Measurements from ENCODE around the gene ETFA. TPM values are rescaled to one million over a fixed set of nuclear protein-coding genes. Genes with fewer than 3 reads are reported as not detected.

Gene ETFA
- total RNA-seq, 2 donors from 2014 or later, result 68.6 to 82.8 TPM

GRCh38 chr15:76343313-76343996 lies 32.2 kb upstream of the ETFA start:
- Histone ChIP-seq H3K4me3 (no peak overlapping the region), H3K27me3 (replicated peaks; ENCODE audit: insufficient read depth) (peaks cover 37% of the 10 kb centered on the region), H3K36me3 (no peaks in the 10 kb centered on the region), H3K4me1 (replicated peaks) (peaks cover 11% of the 10 kb centered on the region), H3K27ac (no peak overlapping the region), H3K9me3 (no peaks in the 10 kb centered on the region)
- TF ChIP-seq POLR2A (IDR thresholded peaks at IDR 0.05), result no peak
- TF ChIP-seq CTCF (IDR thresholded peaks at IDR 0.05), result no peak
- TF ChIP-seq POLR2AphosphoS5 (IDR thresholded peaks at IDR 0.05), result no peak
- intact Hi-C loops (cut with DNase I), result no loop called here
- WGBS, result 52% methylated on average over 16 of the region's 16 CpGs
- DNase-seq (ENCODE audit: low spot score), result no peak

GRCh38 chr15:76342382-76343201 lies 31.3 kb upstream of the ETFA start:
- Histone ChIP-seq H3K36me3 (no peaks in the 10 kb centered on the region), H3K4me3 (no peak overlapping the region), H3K27ac (no peak overlapping the region), H3K9me3 (no peaks in the 10 kb centered on the region), H3K4me1 (replicated peaks) (peaks cover 11% of the 10 kb centered on the region), H3K27me3 (replicated peaks; ENCODE audit: insufficient read depth) (peaks cover 46% of the 10 kb centered on the region)
- TF ChIP-seq CTCF (IDR thresholded peaks at IDR 0.05) (no peak), POLR2AphosphoS5 (IDR thresholded peaks at IDR 0.05) (no peak), POLR2A (IDR thresholded peaks at IDR 0.05) (no peak)
- DNase-seq (ENCODE audit: low spot score), result no peak
- intact Hi-C loops (cut with DNase I), result no loop called here
- WGBS, result 46% methylated on average over 50 of the region's 87 CpGs

DNA sequence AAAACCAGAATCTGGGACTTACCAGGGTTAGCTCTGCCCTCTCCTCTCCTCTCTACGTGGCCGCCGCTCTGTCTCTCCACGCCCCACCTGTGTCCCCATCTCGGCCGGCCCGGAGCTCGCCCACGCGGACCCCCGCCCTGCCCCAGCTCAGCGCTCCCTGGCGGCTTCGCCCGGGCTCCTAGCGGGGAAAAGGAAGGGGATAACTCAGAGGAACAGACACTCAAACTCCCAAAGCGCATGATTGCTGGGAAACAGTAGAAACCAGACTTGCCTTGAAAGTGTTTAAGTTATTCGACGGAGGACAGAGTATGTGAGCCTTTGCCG lies 30.8 kb upstream of the ETFA start:
- Histone ChIP-seq H3K4me3 (no peak overlapping the region), H3K4me1 (replicated peaks) (peaks cover 9% of the 10 kb centered on the region), H3K9me3 (no peaks in the 10 kb centered on the region), H3K27me3 (replicated peaks; ENCODE audit: insufficient read depth) (peaks cover 48% of the 10 kb centered on the region), H3K36me3 (no peaks in the 10 kb centered on the region), H3K27ac (no peak overlapping the region)
- TF ChIP-seq CTCF (IDR thresholded peaks at IDR 0.05) (no peak), POLR2A (IDR thresholded peaks at IDR 0.05) (no peak), POLR2AphosphoS5 (IDR thresholded peaks at IDR 0.05) (no peak)
- WGBS, result 53% methylated on average over 20 of the region's 20 CpGs
- intact Hi-C loops (cut with DNase I), result no loop called here
- no peak for DNase-seq (ENCODE audit: low spot score)

DNA sequence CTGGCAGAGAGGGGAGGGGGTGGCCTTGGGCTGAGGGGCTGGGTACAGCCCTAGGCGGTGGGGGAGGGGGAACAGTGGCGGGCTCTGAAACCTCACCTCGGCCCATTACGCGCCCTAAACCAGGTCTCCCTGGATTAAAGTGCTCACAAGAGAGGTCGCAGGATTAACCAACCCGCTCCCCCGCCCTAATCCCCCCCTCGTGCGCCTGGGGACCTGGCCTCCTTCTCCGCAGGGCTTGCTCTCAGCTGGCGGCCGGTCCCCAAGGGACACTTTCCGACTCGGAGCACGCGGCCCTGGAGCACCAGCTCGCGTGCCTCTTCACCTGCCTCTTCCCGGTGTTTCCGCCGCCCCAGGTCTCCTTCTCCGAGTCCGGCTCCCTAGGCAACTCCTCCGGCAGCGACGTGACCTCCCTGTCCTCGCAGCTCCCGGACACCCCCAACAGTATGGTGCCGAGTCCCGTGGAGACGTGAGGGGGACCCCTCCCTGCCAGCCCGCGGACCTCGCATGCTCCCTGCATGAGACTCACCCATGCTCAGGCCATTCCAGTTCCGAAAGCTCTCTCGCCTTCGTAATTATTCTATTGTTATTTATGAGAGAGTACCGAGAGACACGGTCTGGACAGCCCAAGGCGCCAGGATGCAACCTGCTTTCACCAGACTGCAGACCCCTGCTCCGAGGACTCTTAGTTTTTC lies 30.2 kb upstream of the ETFA start:
- Histone ChIP-seq H3K36me3 (no peaks in the 10 kb centered on the region), H3K9me3 (no peaks in the 10 kb centered on the region), H3K27ac (no peak overlapping the region), H3K4me3 (no peak overlapping the region), H3K27me3 (replicated peaks; ENCODE audit: insufficient read depth) (peaks cover 51% of the 10 kb centered on the region), H3K4me1 (replicated peaks) (peaks cover 7% of the 10 kb centered on the region)
- TF ChIP-seq POLR2A (IDR thresholded peaks at IDR 0.05), result no peak
- no peak for TF ChIP-seq CTCF (IDR thresholded peaks at IDR 0.05)
- no peak for TF ChIP-seq POLR2AphosphoS5 (IDR thresholded peaks at IDR 0.05)
- no peak for DNase-seq (ENCODE audit: low spot score)
- intact Hi-C loops (cut with DNase I), result no loop called here
- WGBS, result 42% methylated on average over 37 of the region's 42 CpGs

All from prostate gland (tissue), 2 donors.